K562 (cell line): ENCODE measurements around the gene LSM12. TPM values are rescaled to one million over a fixed set of nuclear protein-coding genes. Genes with fewer than 3 reads are reported as not detected.

ENCODE experiments used
- ATAC-seq: fragments of 200-7000 bp; cut with Tn5 transposase; 3 replicates; pipeline ENCODE4 v1.9.1; 2020; ENCODE audit warnings: moderate library complexity
- BruUV-seq: library from RNA; stranded (reverse); fragments of 400-500 nt; replicated peaks from 2 replicates; lab custom pipeline; 2021; lab: Mats Ljungman, UMichigan
- CTCF ChIA-PET: fragments of 300-600 bp; formaldehyde crosslinking; extraction: SDS; loops from one replicate; lab custom pipeline; 2021; ENCODE audit warnings: low intra/inter-chr PET ratio; lab: Yijun Ruan, JAX
- POLR2A ChIA-PET: fragments of 300-600, 350-650 bp; sonication (Branson Sonifier 250); formaldehyde crosslinking; extraction: SDS; loops from one replicate; lab custom pipeline; 2021; ENCODE audit warnings: antibody characterized with exemption, inconsistent platforms; lab: Yijun Ruan, JAX
- DNase-seq, 4 experiments: peaks; one replicate each; pipeline versions ENCODE4 v3.0.0 to v3.0.0-alpha.2; 2011 to 2018; ENCODE audit warnings: low spot score in 3 of 4, mixed read lengths in 3 of 4; ENCODE audit errors: extremely low read depth in 1 of 4
- FAIRE-seq: peaks from 2 replicates; lab custom pipeline; 2011; peaks lifted over from hg19 to GRCh38; lab: Jason Lieb, UNC
- H2AFZ ChIP-seq: 2 replicates; pipeline ENCODE4 v1.6.0; 2011; ENCODE audit warnings: low read depth, low read length, control low read depth, inconsistent platforms
- H3K27ac ChIP-seq: fragments of 200-600 bp; 3 replicates; pipeline ENCODE4 v1.8.0; 2011; ENCODE audit warnings: low read depth, mild to moderate bottlenecking, control low read depth, inconsistent platforms, low read length, moderate library complexity, mixed read lengths; ENCODE audit errors: extremely low read depth
- H3K27me3 ChIP-seq, 2 experiments: fragments of 300-600 bp in 1 of 2; 2 replicates in 1 of 2; 3 replicates in 1 of 2; pipeline versions ENCODE4 v1.6.0 to v1.8.0; 2011; ENCODE audit warnings: inconsistent platforms in 2 of 2, low read length in 2 of 2, mild to moderate bottlenecking in 1 of 2, mixed read lengths in 1 of 2, moderate library complexity in 1 of 2; ENCODE audit not compliant: control insufficient read depth in 2 of 2, insufficient read depth in 2 of 2
- H3K36me3 ChIP-seq: fragments of 300-600 bp; 3 replicates; pipeline ENCODE4 v1.8.0; 2011; ENCODE audit warnings: mild to moderate bottlenecking, low read length, inconsistent platforms; ENCODE audit not compliant: control insufficient read depth, insufficient read depth
- H3K4me1 ChIP-seq, 2 experiments: fragments of 200-600 bp in 1 of 2; replicated peaks in 1 of 2; 2 replicates in 1 of 2; 3 replicates in 1 of 2; pipeline versions ENCODE4 v1.5.1 to v1.8.0; 2011; ENCODE audit warnings: inconsistent platforms in 2 of 2, low read length in 2 of 2, mild to moderate bottlenecking in 1 of 2, mixed read lengths in 1 of 2, moderate library complexity in 1 of 2; ENCODE audit not compliant: control insufficient read depth in 2 of 2, insufficient read depth in 2 of 2
- H3K4me2 ChIP-seq: 2 replicates; pipeline ENCODE4 v1.6.1; 2011; ENCODE audit warnings: low read length, control low read depth, inconsistent platforms, mixed read lengths; ENCODE audit not compliant: insufficient read depth
- H3K4me3 ChIP-seq: fragments of 200-600 bp; sonication (generic), shearing (Covaris generic); 2 replicates; pipeline ENCODE4 v1.5.1; 2016; ENCODE audit warnings: control low read depth, inconsistent platforms
- H3K79me2 ChIP-seq: fragments of 200-600 bp; 3 replicates; pipeline ENCODE4 v1.8.0; 2011; ENCODE audit warnings: low read length, inconsistent platforms; ENCODE audit not compliant: control insufficient read depth, insufficient read depth
- H3K9ac ChIP-seq, 2 experiments: 2 replicates each; pipeline versions ENCODE4 v1.6.0 to v1.6.1; 2011; ENCODE audit warnings: low read depth in 2 of 2, low read length in 2 of 2, control low read depth in 1 of 2, inconsistent platforms in 1 of 2, mild to moderate bottlenecking in 1 of 2, mixed read lengths in 1 of 2; ENCODE audit not compliant: insufficient read depth in 1 of 2
- H3K9me1 ChIP-seq: one replicate; pipeline ENCODE4 v1.6.0; 2011; ENCODE audit warnings: inconsistent platforms, mild to moderate bottlenecking, low read length, moderate library complexity; ENCODE audit not compliant: control insufficient read depth, insufficient read depth
- H3K9me3 ChIP-seq: replicated peaks from 2 replicates; pipeline ENCODE4 v1.5.1; 2011; ENCODE audit warnings: low read depth, low read length, inconsistent platforms; ENCODE audit not compliant: control insufficient read depth, insufficient read depth
- H4K20me1 ChIP-seq: replicated peaks from 2 replicates; pipeline ENCODE4 v1.6.1; 2011; ENCODE audit warnings: low read length, inconsistent platforms, mixed read lengths; ENCODE audit not compliant: control insufficient read depth, insufficient read depth
- ILF3 ChIP-seq: fragments of 450-650 bp; IDR thresholded peaks from 2 replicates; pipeline ENCODE4 v1.6.1; 2018; ENCODE audit warnings: antibody characterized with exemption, mild to moderate bottlenecking, moderate library complexity, borderline replicate concordance
- KLF6 ChIP-seq: fragments of 250-450 bp; sonication (Bioruptor Pico); IDR thresholded peaks from 2 replicates; pipeline ENCODE4 v1.4.0; 2020; ENCODE audit warnings: mild to moderate bottlenecking, moderate library complexity, borderline replicate concordance
- POLR2G ChIP-seq: fragments of 200-400 bp; formaldehyde crosslinking; IDR thresholded peaks from 2 replicates; pipeline ENCODE4 v1.6.1; 2017; ENCODE audit warnings: low read depth, mild to moderate bottlenecking, antibody characterized with exemption, low read length, moderate library complexity
- TAF1 ChIP-seq: IDR thresholded peaks from 2 replicates; pipeline ENCODE4 v1.6.1; 2011; ENCODE audit warnings: mild to moderate bottlenecking, low read length, moderate library complexity; ENCODE audit not compliant: insufficient read depth, control insufficient read depth, severe bottlenecking; ENCODE audit errors: extremely low read depth
- WGBS: fragments of 100-300 bp; shearing (Covaris generic); methylation state at CpG from one replicate; pipeline ENCODE4 v1.1.6; 2016; ENCODE audit warnings: low coverage, mixed read lengths; ENCODE audit not compliant: insufficient coverage; ENCODE audit errors: missing lambda C conversion rate; 5-methylcytosine and 5-hydroxymethylcytosine counted together
- in situ Hi-C: fragments of 300-500 bp; cut with MboI; formaldehyde crosslinking; loops from 4 replicates; pipeline ENCODE4 v1.15.0; 2018; ENCODE audit warnings: inconsistent platforms, mixed read lengths
- intact Hi-C: fragments of 100-400 bp; cut with micrococcal nuclease; formaldehyde crosslinking; loops from 2 replicates; pipeline ENCODE4 v1.14.2; 2022
- polyA plus RNA-seq, 8 experiments: library from polyadenylated mRNA; depleted of rRNA in 4 of 8; stranded (reverse) in 5 of 8; unstranded in 3 of 8; fragments of >200 nt; fragmentation: Nextera tagmentation in 2 of 8; fragmentation: Illumina TruSeq in 1 of 8; extraction: Ambion mirVana in 2 of 8; extraction: Trizol in 1 of 8; gene quantifications; 2 replicates each; pipeline versions ENCODE4 v1.2.1 to v1.2.3, GENCODE V29; 2011 to 2014; ENCODE audit warnings: inconsistent platforms in 1 of 8, missing spikeins in 1 of 8
- total RNA-seq, 7 experiments: library from RNA; depleted of rRNA in 6 of 7; stranded (reverse); fragments of >200 nt in 6 of 7; fragmentation: Illumina TruSeq in 2 of 7; extraction: Trizol in 2 of 7; gene quantifications; 2 replicates each; pipeline versions ENCODE4 v1.2.1 to v1.2.3, GENCODE V29; 2011 to 2021; ENCODE audit warnings: low replicate concordance in 1 of 7

The LSM12 gene
- total and polyA plus RNA-seq, 9 of the 15 experiments (the other 6 are each of a cell fraction or from before 2014, with no cell fraction given) = 53.0 to 258 (median 89.3) TPM

DNA sequence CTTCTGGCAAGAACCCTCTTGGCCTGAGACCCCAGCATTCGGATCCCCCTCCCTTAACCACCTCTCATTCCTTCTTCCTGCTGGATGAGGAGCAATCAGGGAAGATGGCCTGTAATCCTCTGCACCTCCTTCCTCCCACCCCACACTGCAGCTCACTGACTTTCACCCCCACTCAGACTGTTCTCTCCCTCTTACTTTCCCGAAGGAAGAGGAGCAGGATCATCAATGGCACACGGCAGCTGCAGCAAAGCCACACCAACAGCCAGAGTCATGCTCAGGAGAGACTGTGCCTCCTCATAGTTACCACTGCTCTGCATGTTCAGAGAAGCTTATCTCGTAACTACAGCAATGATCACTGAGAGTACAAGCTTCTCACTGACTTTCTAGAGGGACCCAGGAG, 41.6 kb downstream of the LSM12 start:
- TF ChIP-seq TAF1 = no peak
- TF ChIP-seq ILF3 = no peak
- TF ChIP-seq, all 486 proteins: peak for 0
- ATAC-seq (peak; percentile 24; the same call in 1 of the 3 replicates), DNase-seq (no peak), FAIRE-seq (no peak)
- Histone ChIP-seq H3K36me3 (peaks cover 53% of the 10 kb centered on the region; the same call in 2 of the 3 replicates), H3K4me3 (no peak overlapping the region), H3K9me1 (no peaks in the 10 kb centered on the region), H3K4me1 (peaks cover 0 to 10% of the 10 kb centered on the region in 2 experiments; a peak in 2 of 5 replicates), H3K79me2 (no peaks in the 10 kb centered on the region), H3K27ac (no peak overlapping the region), H3K27me3 (no peaks in the 10 kb centered on the region), H2AFZ (no peak overlapping the region), H3K9ac (peak overlapping the region in 1 of 2 experiments; percentile 41; a peak in 1 of 4 replicates), H3K4me2 (no peak overlapping the region), H3K9me3 (no peaks in the 10 kb centered on the region), H4K20me1 (no peaks in the 10 kb centered on the region)
- no TSS peak for BruUV-seq
- 83% methylated on average over 4 of the region's 4 CpGs for WGBS
- POLR2A ChIA-PET = interaction anchor here (0.6 to 1.0 kb wide), 6 partner anchors 10 to 529 kb away, joined by 3 to 4 read pairs (median 3); partner anchors contain the start of gene TMEM101
- CTCF ChIA-PET = no interaction called here
- intact Hi-C loops = no loop called here
- in situ Hi-C loops = no loop called here

DNA sequence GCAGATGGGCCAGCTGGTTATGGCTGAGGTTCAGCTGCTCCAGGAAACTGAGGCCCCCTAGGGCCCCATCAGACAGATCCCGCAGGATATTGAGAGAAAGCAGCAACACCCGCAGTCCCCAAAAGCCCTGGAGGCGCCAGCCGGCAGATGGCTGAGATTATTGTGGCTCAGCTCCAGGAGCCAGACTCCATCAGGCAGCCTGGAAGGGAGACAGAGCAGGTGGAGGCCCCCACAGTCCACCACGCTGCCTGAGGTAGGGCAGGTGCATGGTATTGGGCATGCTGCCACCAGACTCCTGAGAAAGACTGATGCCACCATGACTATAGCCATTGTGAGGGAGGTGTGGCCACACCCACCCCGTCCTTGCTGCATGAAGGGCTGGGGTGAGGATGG, 42.2 kb downstream of the LSM12 start:
- Histone ChIP-seq H3K27me3 (no peaks in the 10 kb centered on the region), H3K9ac (0 out of 4 replicates have a peak overlapping the region, but pooled peaks of 1 of the 2 experiments have one; percentile 20), H3K36me3 (peaks cover 50% of the 10 kb centered on the region; the same call in 2 of the 3 replicates), H3K9me3 (no peaks in the 10 kb centered on the region), H3K4me1 (peaks cover 0 to 10% of the 10 kb centered on the region in 2 experiments; a peak in 1 of 5 replicates), H3K27ac (no peak overlapping the region), H2AFZ (no peak overlapping the region), H3K4me2 (no peak overlapping the region), H3K79me2 (no peaks in the 10 kb centered on the region), H4K20me1 (no peaks in the 10 kb centered on the region), H3K9me1 (no peaks in the 10 kb centered on the region), H3K4me3 (no peak overlapping the region)
- ATAC-seq (no peak), FAIRE-seq (no peak), DNase-seq (no peak)
- ChIA-PET POLR2A (interaction anchor here (0.6 to 1.0 kb wide), 3 partner anchors 116 to 529 kb away, joined by 3 read pairs; no protein-coding TSS in a partner anchor), CTCF (no interaction called here)
- in situ Hi-C loops = no loop called here
- intact Hi-C loops = no loop called here
- TF ChIP-seq POLR2G (peak; percentile 7; the same call in 1 of the 2 replicates), KLF6 (no peak)
- WGBS = 78% methylated on average over 6 of the region's 6 CpGs
- no TSS peak for BruUV-seq
